Fibroblast of mammary gland (primary cell): ENCODE data around the gene ST8SIA4.

Experiments
- DNase-seq: peaks from one replicate; pipeline ENCODE4 v3.0.0-alpha.2; 2010; ENCODE audit warnings: low read depth
- H3K4me3 ChIP-seq: 2 replicates; pipeline ENCODE4 v1.5.1; 2011; ENCODE audit warnings: low read depth, mild to moderate bottlenecking, low read length, moderate library complexity; ENCODE audit not compliant: control insufficient read depth
- TF ChIP-seq, protein P1 (sequence below): conservative IDR thresholded peaks from 2 replicates; pipeline ENCODE4 v1.5.1; 2011; ENCODE audit warnings: low read depth, low read length, inconsistent platforms; ENCODE audit not compliant: control insufficient read depth, insufficient read depth

The ST8SIA4 gene

DNA sequence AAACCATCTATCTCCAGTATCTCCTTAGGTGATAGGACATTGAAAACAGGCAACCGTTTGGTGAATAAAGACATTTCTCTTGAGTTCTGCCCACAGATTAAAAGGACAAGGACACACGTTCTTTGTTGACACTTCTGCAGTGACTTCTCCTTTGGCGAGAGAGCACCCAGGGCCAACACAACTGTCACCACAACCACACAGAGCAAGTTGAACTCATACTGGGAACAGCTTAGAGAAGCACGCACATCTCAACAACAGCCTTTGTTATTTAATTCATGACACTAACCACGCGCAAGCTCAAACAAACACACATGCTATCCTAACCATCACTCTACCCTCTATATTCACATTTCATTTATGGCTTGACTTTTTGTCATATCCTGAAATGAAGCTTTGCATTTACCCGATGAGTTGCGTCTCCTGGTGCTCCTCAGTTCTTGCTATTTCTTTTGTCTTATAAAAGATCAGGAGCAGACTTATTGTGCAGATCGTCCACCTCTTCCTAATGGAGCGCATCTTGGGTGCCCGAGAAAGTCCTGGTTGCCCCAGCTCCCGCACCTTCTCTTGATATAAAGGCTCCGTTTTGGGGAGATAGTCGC is 543 bp downstream of the ST8SIA4 start:
- peak overlapping the region; percentile 44 for H3K4me3 ChIP-seq
- TF ChIP-seq, protein P1, sequence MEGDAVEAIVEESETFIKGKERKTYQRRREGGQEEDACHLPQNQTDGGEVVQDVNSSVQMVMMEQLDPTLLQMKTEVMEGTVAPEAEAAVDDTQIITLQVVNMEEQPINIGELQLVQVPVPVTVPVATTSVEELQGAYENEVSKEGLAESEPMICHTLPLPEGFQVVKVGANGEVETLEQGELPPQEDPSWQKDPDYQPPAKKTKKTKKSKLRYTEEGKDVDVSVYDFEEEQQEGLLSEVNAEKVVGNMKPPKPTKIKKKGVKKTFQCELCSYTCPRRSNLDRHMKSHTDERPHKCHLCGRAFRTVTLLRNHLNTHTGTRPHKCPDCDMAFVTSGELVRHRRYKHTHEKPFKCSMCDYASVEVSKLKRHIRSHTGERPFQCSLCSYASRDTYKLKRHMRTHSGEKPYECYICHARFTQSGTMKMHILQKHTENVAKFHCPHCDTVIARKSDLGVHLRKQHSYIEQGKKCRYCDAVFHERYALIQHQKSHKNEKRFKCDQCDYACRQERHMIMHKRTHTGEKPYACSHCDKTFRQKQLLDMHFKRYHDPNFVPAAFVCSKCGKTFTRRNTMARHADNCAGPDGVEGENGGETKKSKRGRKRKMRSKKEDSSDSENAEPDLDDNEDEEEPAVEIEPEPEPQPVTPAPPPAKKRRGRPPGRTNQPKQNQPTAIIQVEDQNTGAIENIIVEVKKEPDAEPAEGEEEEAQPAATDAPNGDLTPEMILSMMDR: no peak
- DNase-seq: no peak

DNA sequence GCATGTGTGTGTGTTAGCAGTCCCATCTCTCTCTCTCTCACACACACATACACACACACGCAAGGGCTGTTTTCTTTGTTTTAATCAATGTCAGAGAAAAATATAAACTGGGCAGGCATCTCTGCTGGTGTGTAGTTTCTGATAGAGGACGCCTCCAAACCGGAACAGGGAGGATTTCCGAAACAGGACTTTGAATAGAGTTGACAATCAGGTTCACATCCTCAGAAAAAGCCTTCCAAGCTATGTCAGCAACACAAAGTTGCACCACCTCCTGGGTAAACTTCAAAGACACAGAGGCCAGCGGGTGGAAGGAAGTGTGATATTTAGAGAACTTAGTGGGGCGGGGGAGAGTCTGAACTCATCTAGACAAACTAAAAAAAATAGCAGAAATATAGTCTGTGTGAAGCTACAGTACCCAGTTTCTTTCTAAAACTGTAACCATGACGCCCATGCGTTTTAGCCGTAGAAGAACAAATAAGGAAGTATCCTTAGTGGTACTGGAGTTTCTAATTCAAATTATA is 1.2 kb downstream of the ST8SIA4 start:
- TF ChIP-seq, protein P1: no peak
- DNase-seq: no peak
- H3K4me3 ChIP-seq: no peak overlapping the region

DNA sequence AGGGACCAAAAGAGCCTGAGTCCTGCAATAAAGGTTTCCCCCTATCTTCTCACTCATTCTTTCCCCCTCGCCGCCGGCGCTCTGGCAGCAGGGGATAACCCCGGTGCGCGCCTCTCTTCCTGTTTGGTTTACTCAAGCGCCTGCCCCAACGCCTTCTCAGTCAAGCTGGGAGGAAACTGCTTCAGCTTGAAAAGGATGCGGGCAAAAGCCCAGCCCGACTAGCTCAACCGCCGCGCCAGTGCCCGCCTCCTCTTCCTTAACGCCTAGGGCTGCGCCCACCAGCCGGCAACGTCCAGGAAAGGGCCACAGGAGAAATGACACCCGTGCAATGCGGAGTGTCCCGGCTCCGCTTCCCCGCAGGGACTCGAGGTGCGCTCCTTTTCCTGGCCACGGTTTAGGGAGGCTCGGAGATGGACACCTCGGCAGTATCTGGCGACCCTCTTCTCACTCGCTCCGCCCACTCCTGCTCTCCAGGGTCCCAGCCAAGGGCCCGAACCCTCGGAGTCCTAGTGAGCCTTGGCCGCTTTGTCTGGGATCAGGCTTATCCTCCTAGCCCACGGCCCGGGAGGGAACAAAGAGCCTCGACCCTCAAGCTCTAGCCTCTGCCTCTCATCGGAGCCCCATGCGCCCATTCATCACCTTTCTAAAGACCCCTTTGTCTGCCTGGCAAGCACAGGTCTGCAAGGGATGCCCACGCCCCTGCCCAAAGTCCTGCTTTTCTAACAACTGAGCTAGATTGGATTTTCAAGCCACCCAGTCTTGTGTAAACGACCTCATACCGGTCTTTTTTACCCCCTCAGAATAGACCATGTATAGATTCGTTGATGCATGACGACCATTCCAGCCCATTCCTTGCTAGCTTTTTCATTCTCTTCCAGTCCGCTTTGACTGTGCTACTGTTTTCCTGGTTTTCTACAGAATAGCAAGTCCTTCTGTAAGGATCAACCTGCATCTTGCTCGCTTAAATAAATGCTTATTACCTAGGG is 2.0 kb downstream of the ST8SIA4 start:
- TF ChIP-seq, protein P1: no peak
- H3K4me3 ChIP-seq: peak overlapping the region; percentile 45
- DNase-seq: peak; percentile 43

DNA sequence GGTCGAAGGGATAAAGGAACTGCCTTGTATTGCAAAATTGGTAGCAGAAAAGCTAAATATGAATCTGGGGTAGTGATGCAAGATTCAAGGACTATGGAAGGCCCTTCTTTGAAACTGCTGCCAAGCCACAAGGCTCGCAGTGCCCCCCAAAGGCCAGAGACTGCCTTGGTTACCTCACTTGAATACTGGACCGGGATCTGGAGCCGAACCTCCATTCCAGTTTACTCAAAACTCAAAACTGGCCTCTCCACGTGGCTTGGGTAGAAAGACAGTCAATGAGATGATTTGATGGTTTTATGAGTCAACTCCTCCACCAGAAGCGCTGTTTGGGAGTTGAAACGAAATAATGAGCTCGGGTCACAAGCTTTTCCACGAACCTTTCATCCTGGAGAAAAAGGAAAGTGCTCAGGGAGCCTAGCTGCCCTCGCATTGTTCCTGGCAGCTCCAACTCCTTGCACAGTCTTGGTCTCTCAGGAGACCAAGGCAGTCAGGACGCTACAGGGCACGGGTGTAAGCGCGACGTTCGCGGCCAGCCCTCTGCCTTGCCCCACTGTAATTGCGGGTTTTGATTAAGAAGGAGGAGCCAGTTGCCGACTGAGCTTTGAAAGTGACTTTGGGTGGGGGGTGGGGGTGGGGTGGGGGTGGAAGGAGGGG is 2.8 kb downstream of the ST8SIA4 start:
- peak; percentile 25 for DNase-seq
- H3K4me3 ChIP-seq: peak overlapping the region; percentile 45
- TF ChIP-seq, protein P1: no peak

DNA sequence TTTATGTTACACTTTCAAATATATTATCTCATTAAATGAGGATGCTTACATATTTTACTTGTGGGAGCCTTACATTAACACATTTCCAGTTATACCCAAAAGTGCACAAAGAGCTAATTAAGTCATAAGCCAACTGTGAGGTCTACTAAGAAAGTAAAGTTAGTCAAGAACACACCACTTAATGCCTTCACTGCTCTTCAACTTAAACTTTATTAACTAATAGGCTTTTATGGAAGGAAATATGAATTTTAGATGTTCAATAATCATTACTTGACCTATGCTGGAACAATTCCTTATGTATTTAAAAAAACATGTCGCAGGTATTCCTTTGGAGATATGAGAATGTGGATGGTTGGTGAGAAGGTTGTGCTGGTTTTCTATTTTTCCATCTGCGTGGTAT is 3.4 kb downstream of the ST8SIA4 start:
- TF ChIP-seq, protein P1: no peak
- DNase-seq: no peak
- H3K4me3 ChIP-seq: no peak overlapping the region

DNA sequence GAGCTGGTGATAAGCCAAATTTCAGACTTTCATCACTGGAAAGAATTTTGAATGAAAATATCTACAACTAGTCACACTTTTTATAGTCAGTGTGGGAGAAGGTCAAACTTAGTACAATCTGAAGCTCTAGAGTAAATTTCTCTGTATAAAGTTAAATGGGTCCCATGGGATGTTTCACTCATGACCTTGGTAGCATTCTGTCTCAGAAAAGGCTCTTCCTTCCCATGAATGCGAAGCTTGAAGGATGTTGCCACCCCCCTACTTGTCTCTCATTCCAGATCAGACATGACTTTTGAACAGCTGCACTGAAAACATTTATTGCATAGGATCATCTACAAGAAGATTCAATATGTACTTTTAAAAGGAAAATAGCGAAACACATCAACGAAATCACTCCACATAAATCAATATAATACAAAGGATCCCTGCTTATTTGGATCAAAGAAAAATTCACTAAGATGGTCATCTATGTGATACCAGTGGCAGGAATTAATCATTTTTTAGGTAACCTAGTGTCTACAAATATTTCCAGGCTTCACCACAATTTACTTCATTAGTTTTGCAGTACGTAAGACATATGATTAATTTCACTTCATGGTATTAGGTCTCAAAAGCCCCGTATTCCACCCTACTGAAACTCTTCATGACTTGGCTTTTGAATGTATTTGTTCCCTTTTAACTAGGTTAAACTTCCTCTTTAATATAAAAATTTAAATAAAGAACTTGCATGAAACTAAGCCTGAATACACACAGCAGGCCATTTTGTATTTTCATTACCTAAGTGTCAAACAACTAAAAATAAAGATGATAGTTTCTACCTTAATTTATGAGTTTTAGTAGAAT is 4.4 kb downstream of the ST8SIA4 start:
- TF ChIP-seq, protein P1: no peak
- H3K4me3 ChIP-seq: no peak overlapping the region
- peak; percentile 19 for DNase-seq
